HepG2 (cell line): ENCODE measurements around the gene MRFAP1. TPM values are rescaled to one million over a fixed set of nuclear protein-coding genes. Genes with fewer than 3 reads are reported as not detected.

ENCODE experiments used
- ATAC-seq: fragments of 200-7000 bp; cut with Tn5 transposase; 3 replicates; pipeline ENCODE4 v1.9.1; 2020; ENCODE audit warnings: mild to moderate bottlenecking, moderate library complexity
- BruUV-seq: library from RNA; stranded (reverse); fragments of 400-500 nt; replicated peaks from 2 replicates; lab custom pipeline; 2021; lab: Mats Ljungman, UMichigan
- CTCF ChIA-PET: fragments of 300-600 bp; formaldehyde crosslinking; extraction: SDS; loops from one replicate; lab custom pipeline; 2021; ENCODE audit warnings: low total read pairs, inconsistent platforms, low intra/inter-chr PET ratio; lab: Yijun Ruan, JAX
- POLR2A ChIA-PET: fragments of 350-600 bp; sonication (Branson Sonifier 250); formaldehyde crosslinking; loops from one replicate; lab custom pipeline; 2020; ENCODE audit warnings: antibody characterized with exemption, inconsistent platforms; lab: Yijun Ruan, JAX
- DNase-seq: peaks from one replicate; pipeline ENCODE4 v3.0.0-alpha.2; 2015; ENCODE audit warnings: low spot score
- FAIRE-seq: peaks from 3 replicates; lab custom pipeline; 2011; peaks lifted over from hg19 to GRCh38; lab: Jason Lieb, UNC
- H2AFZ ChIP-seq: one replicate; pipeline ENCODE4 v1.6.1; 2011; ENCODE audit warnings: low read length, inconsistent platforms
- H3K27ac ChIP-seq: fragments of 300-600 bp; 3 replicates; pipeline ENCODE4 v1.8.0; 2011; ENCODE audit warnings: mixed run types, mild to moderate bottlenecking, mixed read lengths, low read length, inconsistent platforms; ENCODE audit not compliant: insufficient read depth; ENCODE audit errors: extremely low read length
- H3K27me3 ChIP-seq, 2 experiments: fragments of 200-600 bp in 1 of 2; 2 replicates in 1 of 2; 3 replicates in 1 of 2; pipeline versions ENCODE4 v1.6.0 to v1.8.0; 2011; ENCODE audit warnings: low read length in 2 of 2, mild to moderate bottlenecking in 2 of 2, moderate library complexity in 2 of 2, inconsistent platforms in 1 of 2; ENCODE audit not compliant: insufficient read depth in 2 of 2, control insufficient read depth in 1 of 2
- H3K36me3 ChIP-seq, 2 experiments: fragments of 200-600 bp in 1 of 2; replicated peaks in 1 of 2; 2 replicates in 1 of 2; 3 replicates in 1 of 2; pipeline versions ENCODE4 v1.5.1 to v1.8.0; 2011; ENCODE audit warnings: low read length in 2 of 2, inconsistent platforms in 1 of 2; ENCODE audit not compliant: insufficient read depth in 2 of 2, control insufficient read depth in 1 of 2
- H3K4me1 ChIP-seq: 2 replicates; pipeline ENCODE4 v1.5.1; 2012; ENCODE audit warnings: low read length, inconsistent platforms; ENCODE audit not compliant: insufficient read depth
- H3K4me2 ChIP-seq: 2 replicates; pipeline ENCODE4 v1.6.0; 2011; ENCODE audit warnings: low read depth, low read length, inconsistent platforms
- H3K4me3 ChIP-seq, 3 experiments: fragments of 200-600 bp in 1 of 3; sonication (generic), shearing (Covaris generic) in 1 of 3; replicated peaks in 1 of 3; 2 replicates each; pipeline ENCODE4 v1.5.1; 2011 to 2016; ENCODE audit warnings: low read length in 3 of 3, inconsistent platforms in 2 of 3, low read depth in 2 of 3, mild to moderate bottlenecking in 2 of 3, control low read depth in 1 of 3, mixed read lengths in 1 of 3; ENCODE audit not compliant: insufficient read depth in 1 of 3
- H3K79me2 ChIP-seq: one replicate; pipeline ENCODE4 v1.6.1; 2011; ENCODE audit warnings: low read length, inconsistent platforms; ENCODE audit not compliant: insufficient read depth
- H3K9ac ChIP-seq: 2 replicates; pipeline ENCODE4 v1.6.0; 2011; ENCODE audit warnings: mild to moderate bottlenecking, low read depth, low read length, inconsistent platforms; ENCODE audit not compliant: insufficient read depth
- H3K9me3 ChIP-seq: 2 replicates; pipeline ENCODE4 v1.5.1; 2012; ENCODE audit warnings: mild to moderate bottlenecking, low read length
- H4K20me1 ChIP-seq: 2 replicates; pipeline ENCODE4 v1.6.0; 2011; ENCODE audit warnings: inconsistent platforms, mild to moderate bottlenecking, low read length, moderate library complexity; ENCODE audit not compliant: insufficient read depth
- FOXP1 ChIP-seq, 2 experiments: fragments of 450-650 bp in 1 of 2; IDR thresholded peaks; 2 replicates each; pipeline ENCODE4 v1.6.1; 2017 to 2018; ENCODE audit warnings: antibody characterized with exemption in 1 of 2
- MAZ ChIP-seq, 2 experiments: sonication (generic) in 1 of 2; formaldehyde crosslinking in 1 of 2; IDR thresholded peaks; 2 replicates each; pipeline versions ENCODE4 v1.5.0 to v1.6.1; 2012 to 2020; ENCODE audit warnings: low read depth in 2 of 2, mild to moderate bottlenecking in 2 of 2, borderline replicate concordance in 1 of 2, improper control_type of control experiment in 1 of 2, low read length in 1 of 2, missing genetic modification reagents in 1 of 2, moderate library complexity in 1 of 2
- MIXL1 ChIP-seq: IDR thresholded peaks from 2 replicates; pipeline ENCODE4 v1.6.1; 2016
- NR2F6 ChIP-seq, 2 experiments: IDR thresholded peaks; 2 replicates each; pipeline ENCODE4 v1.6.1; 2016; ENCODE audit warnings: antibody characterized with exemption in 1 of 2, mild to moderate bottlenecking in 1 of 2
- SOX6 ChIP-seq, 2 experiments: fragments of 450-650 bp in 1 of 2; sonication (generic) in 1 of 2; formaldehyde crosslinking in 1 of 2; IDR thresholded peaks; 2 replicates each; pipeline versions ENCODE4 v1.4.0 to v1.6.1; 2017 to 2020; ENCODE audit warnings: antibody characterized with exemption in 1 of 2, mild to moderate bottlenecking in 1 of 2, missing genetic modification reagents in 1 of 2
- ZNF207 ChIP-seq: fragments of 450-650 bp; IDR thresholded peaks from 2 replicates; pipeline ENCODE4 v1.6.1; 2016; ENCODE audit warnings: antibody characterized with exemption, borderline replicate concordance
- ZNF329 ChIP-seq: sonication (generic); formaldehyde crosslinking; IDR thresholded peaks from 2 replicates; pipeline ENCODE4 v1.9.0; 2021; ENCODE audit warnings: low read depth, mild to moderate bottlenecking, missing genetic modification reagents
- ZNF331 ChIP-seq: sonication (generic); formaldehyde crosslinking; IDR thresholded peaks from 2 replicates; pipeline ENCODE4 v1.4.0; 2020; ENCODE audit warnings: missing genetic modification reagents
- ZNF558 ChIP-seq: sonication (generic); formaldehyde crosslinking; IDR thresholded peaks from 2 replicates; pipeline ENCODE4 v1.9.0; 2022; ENCODE audit warnings: mild to moderate bottlenecking, missing genetic modification reagents, borderline replicate concordance
- ZNF768 ChIP-seq: sonication (generic); formaldehyde crosslinking; IDR thresholded peaks from 2 replicates; pipeline ENCODE4 v1.4.0; 2020; ENCODE audit warnings: missing genetic modification reagents
- WGBS: methylation state at CpG from one replicate; pipeline ENCODE4 v1.1.6; 2017; ENCODE audit warnings: low lambda C conversion rate; 5-methylcytosine and 5-hydroxymethylcytosine counted together
- in situ Hi-C: cut with HindIII; loops from 2 replicates; pipeline ENCODE4 v1.10.0; 2017; ENCODE audit warnings: low pct_unique_long_range_greater_than_20kb; ENCODE audit not compliant: extremely low pct_ligation_motif_present
- intact Hi-C: fragments of 100-400 bp; cut with micrococcal nuclease; formaldehyde crosslinking; loops from one replicate; pipeline ENCODE4 v1.10.0; 2022; ENCODE audit not compliant: unreplicated experiment
- polyA plus RNA-seq, 8 experiments: library from polyadenylated mRNA; depleted of rRNA in 3 of 8; stranded (reverse) in 7 of 8; unstranded in 1 of 8; fragments of >200 nt; fragmentation: Illumina TruSeq in 4 of 8; extraction: Trizol in 4 of 8; gene quantifications; 2 replicates each; pipeline versions ENCODE4 v1.2.1 to v1.2.3, GENCODE V29; 2011 to 2016; ENCODE audit warnings: low read depth in 4 of 8, missing spikeins in 1 of 8, mixed read lengths in 1 of 8; ENCODE audit not compliant: insufficient read depth in 1 of 8
- total RNA-seq, 5 experiments: library from RNA; depleted of rRNA; stranded (reverse); fragments of >200 nt; fragmentation: Illumina TruSeq; extraction: Trizol; gene quantifications; 2 replicates each; pipeline ENCODE4 v1.2.3, GENCODE V29; 2016; ENCODE audit warnings: low read depth in 1 of 5
- TF ChIP-seq, protein P1 (sequence below): sonication (generic); formaldehyde crosslinking; IDR thresholded peaks from 2 replicates; pipeline ENCODE4 v1.4.0; 2020; ENCODE audit warnings: missing genetic modification reagents
- TF ChIP-seq, protein P2 (sequence below): sonication (generic); formaldehyde crosslinking; IDR thresholded peaks from 2 replicates; pipeline ENCODE4 v1.9.0; 2021; ENCODE audit warnings: mild to moderate bottlenecking, missing genetic modification reagents

The MRFAP1 gene
- total and polyA plus RNA-seq, 2 of the 13 experiments (the other 11 are each of a cell fraction or from before 2014, with no cell fraction given) = 112 to 158 TPM

DNA sequence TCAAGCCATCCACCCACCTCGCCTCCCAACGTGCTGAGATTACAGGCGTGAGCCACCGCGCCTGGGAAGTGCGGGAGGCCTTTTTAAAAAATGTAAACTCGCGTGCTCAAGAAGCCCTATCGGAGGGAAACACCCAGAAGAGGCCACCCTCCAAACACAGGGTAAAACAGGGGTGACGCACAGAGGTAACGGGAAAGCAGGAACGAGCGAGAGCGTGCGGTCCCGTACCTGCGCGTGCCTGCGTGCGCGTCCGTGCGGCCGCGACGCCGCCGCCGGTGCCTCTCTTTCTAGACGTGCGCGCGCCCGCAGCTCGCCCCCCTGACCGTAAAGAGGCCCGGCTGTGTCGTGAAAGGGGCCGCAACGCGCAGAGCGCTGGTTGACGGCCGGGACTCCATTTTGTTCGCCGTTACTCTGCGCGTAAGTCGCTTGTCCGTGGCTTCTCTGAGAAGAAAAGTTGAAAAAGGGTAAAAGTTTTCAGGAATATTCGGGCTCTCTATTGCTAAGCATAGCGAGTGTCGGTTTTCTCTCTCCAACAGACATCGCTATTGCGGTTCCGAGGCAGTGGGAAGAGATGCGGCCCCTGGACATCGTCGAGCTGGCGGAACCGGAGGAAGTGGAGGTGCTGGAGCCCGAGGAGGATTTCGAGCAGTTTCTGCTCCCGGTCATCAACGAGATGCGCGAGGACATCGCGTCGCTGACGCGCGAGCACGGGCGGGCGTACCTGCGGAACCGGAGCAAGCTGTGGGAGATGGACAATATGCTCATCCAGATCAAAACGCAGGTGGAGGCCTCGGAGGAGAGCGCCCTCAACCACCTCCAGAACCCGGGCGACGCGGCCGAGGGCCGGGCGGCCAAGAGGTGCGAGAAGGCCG is at the start of gene MRFAP1 (continued):
- TF ChIP-seq ZNF329 (CRISPR knock-in tag) = no peak
- no peak for TF ChIP-seq NR2F6 (IDR thresholded peaks at IDR 0.05)
- TF ChIP-seq NR2F6 (CRISPR knock-in tag; IDR thresholded peaks at IDR 0.05) = no peak; the same call in none of the 2 replicates
- 0 out of 2 replicates have a peak, but pooled peaks have one; percentile 47 for TF ChIP-seq MAZ (IDR thresholded peaks at IDR 0.05; ENCODE audit: borderline replicate concordance, low read depth, low read length)
- TF ChIP-seq MAZ (CRISPR knock-in tag; IDR thresholded peaks at IDR 0.05; ENCODE audit: low read depth) = peak; percentile 33; the same call in 1 of the 2 replicates
- TF ChIP-seq SOX6 (IDR thresholded peaks at IDR 0.05) = no peak
- TF ChIP-seq SOX6 (CRISPR knock-in tag; IDR thresholded peaks at IDR 0.05) = peak; percentile 68
- TF ChIP-seq ZNF207 = no peak

DNA sequence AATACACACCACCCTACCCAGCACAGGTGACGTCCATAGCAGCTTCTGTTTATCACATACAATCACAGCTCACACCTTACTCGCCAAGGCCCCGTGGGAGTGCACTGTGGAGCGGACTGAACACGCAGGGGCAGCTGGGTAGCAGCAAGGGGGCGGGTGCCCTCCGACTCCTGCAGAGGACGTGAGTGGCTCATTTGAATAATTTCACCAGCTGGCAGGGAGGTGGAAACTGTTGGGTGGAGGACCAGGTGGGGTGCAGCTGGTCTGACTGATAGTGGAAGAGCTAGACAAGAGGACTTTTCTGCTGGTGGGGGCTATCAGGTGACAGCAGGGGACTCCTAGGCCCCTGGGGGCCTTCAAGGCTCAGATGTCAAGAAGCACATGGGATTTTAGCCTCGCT is 49.2 kb upstream of the MRFAP1 start:
- FAIRE-seq = no peak
- H3K4me2 ChIP-seq = no peak overlapping the region
- ATAC-seq = no peak
- H3K27me3 ChIP-seq = no peaks in the 10 kb centered on the region
- no peaks in the 10 kb centered on the region for H4K20me1 ChIP-seq
- H3K9me3 ChIP-seq = no peaks in the 10 kb centered on the region
- ChIA-PET POLR2A (interaction anchor here (0.7 kb wide), 1 partner anchor 104 kb away, joined by 3 read pairs; no protein-coding TSS in a partner anchor), CTCF (no interaction called here)
- in situ Hi-C loops = no loop called here
- H3K9ac ChIP-seq = no peak overlapping the region
- H3K4me1 ChIP-seq = no peaks in the 10 kb centered on the region
- H2AFZ ChIP-seq = no peak overlapping the region
- BruUV-seq = no TSS peak
- H3K79me2 ChIP-seq = no peaks in the 10 kb centered on the region
- 95% methylated on average over 9 of the region's 9 CpGs for WGBS
- DNase-seq = no peak
- intact Hi-C loops = no loop called here
- H3K4me3 ChIP-seq = no peak overlapping the region
- H3K36me3 ChIP-seq = no peaks in the 10 kb centered on the region; a peak in 2 of 5 replicates
- H3K27ac ChIP-seq = no peak overlapping the region
- TF ChIP-seq ZNF768 (CRISPR knock-in tag) = no peak
- no peak for TF ChIP-seq FOXP1 (IDR thresholded peaks at IDR 0.05)
- TF ChIP-seq FOXP1 (CRISPR knock-in tag; IDR thresholded peaks at IDR 0.05) = no peak
- no peak for TF ChIP-seq ZNF558
- TF ChIP-seq, protein P1, sequence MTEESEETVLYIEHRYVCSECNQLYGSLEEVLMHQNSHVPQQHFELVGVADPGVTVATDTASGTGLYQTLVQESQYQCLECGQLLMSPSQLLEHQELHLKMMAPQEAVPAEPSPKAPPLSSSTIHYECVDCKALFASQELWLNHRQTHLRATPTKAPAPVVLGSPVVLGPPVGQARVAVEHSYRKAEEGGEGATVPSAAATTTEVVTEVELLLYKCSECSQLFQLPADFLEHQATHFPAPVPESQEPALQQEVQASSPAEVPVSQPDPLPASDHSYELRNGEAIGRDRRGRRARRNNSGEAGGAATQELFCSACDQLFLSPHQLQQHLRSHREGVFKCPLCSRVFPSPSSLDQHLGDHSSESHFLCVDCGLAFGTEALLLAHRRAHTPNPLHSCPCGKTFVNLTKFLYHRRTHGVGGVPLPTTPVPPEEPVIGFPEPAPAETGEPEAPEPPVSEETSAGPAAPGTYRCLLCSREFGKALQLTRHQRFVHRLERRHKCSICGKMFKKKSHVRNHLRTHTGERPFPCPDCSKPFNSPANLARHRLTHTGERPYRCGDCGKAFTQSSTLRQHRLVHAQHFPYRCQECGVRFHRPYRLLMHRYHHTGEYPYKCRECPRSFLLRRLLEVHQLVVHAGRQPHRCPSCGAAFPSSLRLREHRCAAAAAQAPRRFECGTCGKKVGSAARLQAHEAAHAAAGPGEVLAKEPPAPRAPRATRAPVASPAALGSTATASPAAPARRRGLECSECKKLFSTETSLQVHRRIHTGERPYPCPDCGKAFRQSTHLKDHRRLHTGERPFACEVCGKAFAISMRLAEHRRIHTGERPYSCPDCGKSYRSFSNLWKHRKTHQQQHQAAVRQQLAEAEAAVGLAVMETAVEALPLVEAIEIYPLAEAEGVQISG (CRISPR knock-in tag) = no peak
- TF ChIP-seq ZNF331 (CRISPR knock-in tag) = no peak
- TF ChIP-seq, protein P2, sequence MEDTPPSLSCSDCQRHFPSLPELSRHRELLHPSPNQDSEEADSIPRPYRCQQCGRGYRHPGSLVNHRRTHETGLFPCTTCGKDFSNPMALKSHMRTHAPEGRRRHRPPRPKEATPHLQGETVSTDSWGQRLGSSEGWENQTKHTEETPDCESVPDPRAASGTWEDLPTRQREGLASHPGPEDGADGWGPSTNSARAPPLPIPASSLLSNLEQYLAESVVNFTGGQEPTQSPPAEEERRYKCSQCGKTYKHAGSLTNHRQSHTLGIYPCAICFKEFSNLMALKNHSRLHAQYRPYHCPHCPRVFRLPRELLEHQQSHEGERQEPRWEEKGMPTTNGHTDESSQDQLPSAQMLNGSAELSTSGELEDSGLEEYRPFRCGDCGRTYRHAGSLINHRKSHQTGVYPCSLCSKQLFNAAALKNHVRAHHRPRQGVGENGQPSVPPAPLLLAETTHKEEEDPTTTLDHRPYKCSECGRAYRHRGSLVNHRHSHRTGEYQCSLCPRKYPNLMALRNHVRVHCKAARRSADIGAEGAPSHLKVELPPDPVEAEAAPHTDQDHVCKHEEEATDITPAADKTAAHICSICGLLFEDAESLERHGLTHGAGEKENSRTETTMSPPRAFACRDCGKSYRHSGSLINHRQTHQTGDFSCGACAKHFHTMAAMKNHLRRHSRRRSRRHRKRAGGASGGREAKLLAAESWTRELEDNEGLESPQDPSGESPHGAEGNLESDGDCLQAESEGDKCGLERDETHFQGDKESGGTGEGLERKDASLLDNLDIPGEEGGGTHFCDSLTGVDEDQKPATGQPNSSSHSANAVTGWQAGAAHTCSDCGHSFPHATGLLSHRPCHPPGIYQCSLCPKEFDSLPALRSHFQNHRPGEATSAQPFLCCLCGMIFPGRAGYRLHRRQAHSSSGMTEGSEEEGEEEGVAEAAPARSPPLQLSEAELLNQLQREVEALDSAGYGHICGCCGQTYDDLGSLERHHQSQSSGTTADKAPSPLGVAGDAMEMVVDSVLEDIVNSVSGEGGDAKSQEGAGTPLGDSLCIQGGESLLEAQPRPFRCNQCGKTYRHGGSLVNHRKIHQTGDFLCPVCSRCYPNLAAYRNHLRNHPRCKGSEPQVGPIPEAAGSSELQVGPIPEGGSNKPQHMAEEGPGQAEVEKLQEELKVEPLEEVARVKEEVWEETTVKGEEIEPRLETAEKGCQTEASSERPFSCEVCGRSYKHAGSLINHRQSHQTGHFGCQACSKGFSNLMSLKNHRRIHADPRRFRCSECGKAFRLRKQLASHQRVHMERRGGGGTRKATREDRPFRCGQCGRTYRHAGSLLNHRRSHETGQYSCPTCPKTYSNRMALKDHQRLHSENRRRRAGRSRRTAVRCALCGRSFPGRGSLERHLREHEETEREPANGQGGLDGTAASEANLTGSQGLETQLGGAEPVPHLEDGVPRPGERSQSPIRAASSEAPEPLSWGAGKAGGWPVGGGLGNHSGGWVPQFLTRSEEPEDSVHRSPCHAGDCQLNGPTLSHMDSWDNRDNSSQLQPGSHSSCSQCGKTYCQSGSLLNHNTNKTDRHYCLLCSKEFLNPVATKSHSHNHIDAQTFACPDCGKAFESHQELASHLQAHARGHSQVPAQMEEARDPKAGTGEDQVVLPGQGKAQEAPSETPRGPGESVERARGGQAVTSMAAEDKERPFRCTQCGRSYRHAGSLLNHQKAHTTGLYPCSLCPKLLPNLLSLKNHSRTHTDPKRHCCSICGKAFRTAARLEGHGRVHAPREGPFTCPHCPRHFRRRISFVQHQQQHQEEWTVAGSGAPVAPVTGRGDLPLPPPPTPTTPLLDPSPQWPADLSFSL (CRISPR knock-in tag) = no peak
- TF ChIP-seq MIXL1 = no peak
